MV-4-11 (cell line): ENCODE data around the gene C9orf152.
A peak's percentile ranks its signal among the peaks of the same experiment; 100 is the strongest.
"Not testable (repeated sequence)": the region's sequence is repeated elsewhere in the genome, so short reads cannot be mapped to it uniquely, and the experiment has no call there.

Experiments
- DNase-seq: peaks from one replicate; lab custom pipeline; 2025; lab: John Stamatoyannopoulos, UW

Gene C9orf152

DNA sequence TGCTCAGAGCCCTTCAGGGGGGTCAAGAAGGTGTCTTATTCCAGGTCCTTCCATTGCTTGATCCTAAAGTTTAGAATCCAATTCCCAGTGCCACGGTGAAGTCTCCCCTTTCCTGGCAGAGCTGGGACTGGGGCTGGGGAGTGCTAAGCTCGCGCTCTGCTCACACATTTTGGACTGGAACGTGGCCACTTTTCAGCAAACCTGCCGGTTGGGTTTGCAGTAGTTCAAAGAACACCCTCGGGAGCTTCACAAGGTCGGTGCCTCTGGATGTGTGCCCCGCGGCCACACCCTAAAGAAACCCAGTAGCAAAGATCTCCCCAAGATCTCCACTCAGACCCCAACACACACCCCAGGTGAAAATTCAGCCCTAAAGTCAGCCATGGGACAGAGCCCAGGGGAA is at the start of gene C9orf152:
TSS of gene C9orf152 (minus strand) at position 129 of the 400 bp plus-strand sequence. CDS start 580 bp downstream, outside the sequence.
- DNase-seq: no peak

GRCh38 chr9:110257097-110257841 is 49.3 kb upstream of the C9orf152 start:
- peak; percentile 63 for DNase-seq

DNA sequence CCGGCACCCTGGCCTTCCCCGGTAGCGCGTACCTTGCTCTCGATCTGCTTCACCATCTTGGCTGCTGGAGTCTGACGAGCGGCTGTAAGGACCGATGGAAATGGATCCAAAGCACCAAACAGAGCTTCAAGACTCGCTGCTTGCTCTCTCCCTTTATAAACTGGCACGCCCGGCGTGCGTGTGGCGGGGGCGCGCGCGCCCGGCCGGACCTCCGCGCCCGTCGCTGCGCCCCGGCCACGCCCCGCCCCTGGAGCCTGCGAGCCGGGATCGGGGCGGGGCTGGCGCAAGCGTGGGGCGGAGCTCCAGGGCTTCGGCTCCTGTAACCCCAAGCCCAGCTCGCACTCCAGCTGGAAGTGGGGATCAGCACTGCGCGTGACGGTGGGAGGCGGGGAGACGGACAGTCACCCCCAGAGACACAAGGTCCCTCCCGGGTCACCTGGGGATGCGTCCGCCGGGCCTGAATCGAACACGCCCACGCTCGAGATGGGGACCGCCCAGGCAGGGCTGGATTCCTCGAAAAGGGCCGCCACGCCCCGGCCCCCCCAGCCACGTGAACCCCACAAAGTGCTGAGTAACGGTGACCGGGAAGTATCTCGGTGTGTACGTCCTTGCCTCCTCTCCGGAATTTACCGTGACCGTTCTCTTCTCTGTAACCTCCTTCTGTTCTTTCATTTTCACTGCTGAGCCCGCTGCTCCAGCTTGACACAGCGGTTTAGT is 48.6 kb upstream of the C9orf152 start, which contains the start of gene TXN:
TSS of gene TXN (minus strand) at position 128 of the 717 bp plus-strand sequence. CDS start at position 56, 72 bp downstream.
- peak; percentile 92 for DNase-seq

GRCh38 chr9:110255463-110256379 is 47.8 kb upstream of the C9orf152 start:
- peak; percentile 29 for DNase-seq

GRCh38 chr9:110255034-110255462 is 47.1 kb upstream of the C9orf152 start:
- no peak for DNase-seq

DNA sequence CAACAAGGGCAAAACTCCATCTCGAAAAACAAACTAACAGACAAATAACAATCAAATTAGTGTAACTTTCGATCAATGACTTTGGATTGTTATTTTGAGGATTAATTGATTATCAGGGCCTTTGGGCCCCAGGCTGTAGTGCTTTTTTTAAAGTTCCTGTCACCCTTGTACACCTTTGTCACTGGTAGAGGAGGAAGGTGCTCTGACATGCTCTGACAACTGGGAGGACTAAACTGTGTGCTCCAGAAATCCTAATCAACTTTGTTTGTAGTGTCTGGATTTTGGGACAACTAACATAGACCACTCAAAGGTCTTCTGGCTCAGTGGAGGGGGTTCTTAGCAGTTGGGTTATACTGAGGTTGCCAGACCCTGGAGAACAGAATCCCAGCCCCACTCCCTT is 46.5 kb upstream of the C9orf152 start:
- no peak for DNase-seq

GRCh38 chr9:110252509-110253139 is 44.7 kb upstream of the C9orf152 start:
- DNase-seq: peak; percentile 42

GRCh38 chr9:110251770-110252169 is 43.8 kb upstream of the C9orf152 start:
- not testable (repeated sequence) for DNase-seq

- no peak for DNase-seq
Measured at GRCh38 chr9:110251212-110251611, 43.3 kb upstream of the C9orf152 start.

DNA sequence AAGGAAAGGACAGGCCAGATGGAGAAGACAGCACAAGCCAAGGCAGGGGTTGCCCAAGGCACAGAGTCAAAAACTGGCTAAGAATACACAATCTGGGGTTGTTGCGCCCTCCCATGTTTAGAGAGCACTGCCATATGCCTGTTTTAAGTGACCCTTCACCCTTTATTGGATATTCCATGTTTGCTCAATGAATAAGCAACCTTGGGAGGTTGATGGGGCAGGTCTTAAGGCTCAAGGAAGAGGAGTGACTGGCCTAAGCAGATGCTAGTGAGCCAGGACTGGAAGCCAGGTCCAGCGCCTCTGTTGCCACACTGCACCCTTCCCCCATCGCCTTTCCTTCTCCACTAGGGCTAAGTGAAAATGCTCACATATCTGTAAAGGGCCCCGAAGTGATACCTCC is 41.6 kb upstream of the C9orf152 start:
- DNase-seq: no peak

- DNase-seq: no peak
Measured at GRCh38 chr9:110248361-110248760, 40.4 kb upstream of the C9orf152 start.

GRCh38 chr9:110246214-110246613 is 38.3 kb upstream of the C9orf152 start:
- no peak for DNase-seq

- DNase-seq: peak; percentile 22
Measured at GRCh38 chr9:110244616-110245015, 36.7 kb upstream of the C9orf152 start.

DNA sequence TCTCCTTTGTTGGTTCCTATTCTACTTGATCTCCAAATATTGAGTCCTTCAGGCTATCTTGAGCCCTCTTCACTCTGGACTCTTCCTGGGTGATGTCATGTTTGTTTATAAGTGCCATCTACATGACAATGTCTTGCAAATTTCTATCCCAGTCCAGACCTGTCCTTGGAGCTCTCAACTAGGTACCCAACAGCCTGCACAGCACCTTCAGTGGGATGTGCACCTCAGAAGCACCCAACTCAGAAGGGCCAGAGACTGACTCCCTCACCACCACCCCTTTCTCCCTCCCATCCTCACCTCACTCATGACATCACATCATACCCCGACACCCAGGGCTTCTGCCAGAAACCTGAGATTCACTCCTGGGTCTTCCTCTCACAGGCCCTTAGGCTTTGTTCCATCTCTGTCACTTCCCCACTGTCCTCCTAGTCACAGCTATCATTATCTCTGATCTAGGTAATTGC is 33.9 kb upstream of the C9orf152 start:
- DNase-seq: no peak

DNA sequence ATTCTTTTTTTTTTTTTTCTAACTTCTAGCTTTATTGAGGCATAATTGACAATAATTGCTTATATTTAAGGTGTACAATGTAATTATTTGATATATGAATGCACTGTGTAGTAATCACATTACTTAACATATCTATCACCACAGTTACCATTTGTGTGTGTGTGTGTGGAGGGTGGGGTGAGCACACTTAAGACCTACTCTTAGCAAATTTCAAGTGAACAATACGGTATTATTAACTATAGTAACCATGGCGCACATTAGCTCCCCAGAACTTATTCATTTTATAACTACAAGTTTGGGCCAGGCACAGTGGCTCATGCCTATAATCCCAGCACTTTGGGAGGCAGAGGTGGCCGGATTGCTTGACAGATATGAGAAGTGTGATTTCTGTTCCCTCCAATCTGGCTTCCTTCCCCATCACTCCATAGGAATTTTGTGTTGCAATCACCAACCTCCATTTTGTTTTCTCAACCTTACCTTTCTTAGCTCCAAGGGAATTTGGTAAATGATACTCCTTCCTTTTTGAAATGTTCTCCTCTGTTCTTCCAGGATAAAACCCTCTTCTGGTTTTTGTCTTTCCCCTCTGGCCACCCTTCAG is 33.4 kb upstream of the C9orf152 start:
- DNase-seq: no peak

DNA sequence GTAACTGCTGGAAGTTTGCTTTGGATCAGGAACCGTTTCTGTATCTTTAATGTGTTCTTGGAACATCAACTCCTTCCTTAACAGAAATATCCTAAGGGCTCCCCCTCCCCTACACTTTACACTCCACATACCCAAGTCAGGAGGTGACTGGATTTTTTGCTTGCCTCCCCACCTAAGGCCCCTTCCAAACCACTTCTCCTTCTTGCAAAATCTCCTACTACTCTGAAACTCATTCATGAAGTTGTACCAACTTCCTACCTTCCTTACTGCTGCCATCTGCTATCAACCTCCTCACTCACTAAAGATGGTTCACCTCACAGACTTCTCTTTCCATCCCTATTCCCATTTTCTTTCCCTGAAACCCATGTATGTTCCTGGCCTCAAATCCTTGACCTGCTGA is 32.2 kb upstream of the C9orf152 start:
- DNase-seq: peak; percentile 31

DNA sequence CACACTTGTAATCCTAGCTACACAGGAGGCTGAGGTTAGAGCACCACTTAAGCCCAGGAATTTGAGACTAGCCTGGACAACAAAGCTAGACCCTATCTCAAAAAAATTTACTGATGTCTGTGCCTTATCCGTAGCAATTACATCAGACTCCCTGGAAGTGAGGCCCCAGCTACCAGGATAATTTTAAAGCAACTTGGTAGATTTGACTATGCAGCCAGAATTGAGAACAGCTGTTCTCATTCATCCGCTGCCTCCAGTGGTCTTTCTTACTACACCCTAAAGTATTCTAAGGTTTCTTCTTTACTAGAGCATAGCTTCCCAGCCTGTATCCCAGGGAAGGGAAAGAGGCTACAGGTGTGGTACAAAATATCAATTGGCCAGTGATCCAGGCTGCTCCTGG is 20.4 kb upstream of the C9orf152 start:
- DNase-seq: no peak

DNA sequence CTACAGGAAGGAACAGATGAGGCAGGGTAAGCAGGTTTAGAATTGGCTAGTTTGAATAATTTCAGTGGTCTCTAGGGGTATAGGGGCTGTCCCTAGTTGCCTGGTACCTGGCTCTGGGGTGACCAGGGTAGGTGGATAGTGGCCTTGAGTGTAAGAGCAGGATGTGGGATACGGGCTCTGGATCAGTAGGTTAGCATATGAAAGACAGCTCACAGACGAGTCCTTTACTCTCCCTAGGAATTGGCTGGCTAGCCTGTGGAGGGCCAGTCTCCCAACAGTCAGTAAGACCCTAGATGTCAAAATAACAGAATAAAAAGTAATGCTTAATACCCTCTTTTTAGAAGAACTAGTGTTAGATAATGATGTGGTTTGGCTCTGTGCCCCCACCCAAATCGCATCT is 16.6 kb upstream of the C9orf152 start:
- DNase-seq: no peak

- DNase-seq: no peak
Measured at GRCh38 chr9:110220809-110221208, 12.8 kb upstream of the C9orf152 start.

- peak; percentile 54 for DNase-seq
Measured at GRCh38 chr9:110217656-110218099, 9.7 kb upstream of the C9orf152 start.
